CD4-positive, alpha-beta T cell (primary cell): ENCODE data around the gene LPCAT2. TPM values are rescaled to one million over a fixed set of nuclear protein-coding genes. Genes with fewer than 3 reads are reported as not detected.

ENCODE experiments used
- ATAC-seq: fragments of 200-7000 bp; cut with Tn5 transposase; one replicate; pipeline ENCODE4 v1.10.0; 2022; ENCODE audit warnings: mild to moderate bottlenecking; ENCODE audit not compliant: poor library complexity
- CTCF ChIA-PET: fragments of 350-600 bp; sonication (Branson Sonifier 250); formaldehyde crosslinking; loops from one replicate; lab custom pipeline; 2021; ENCODE audit warnings: antibody characterized with exemption, inconsistent platforms; lab: Charles Lee
- POLR2A ChIA-PET: fragments of 350-600 bp; sonication (Branson Sonifier 250); formaldehyde crosslinking; loops from one replicate; lab custom pipeline; 2021; ENCODE audit warnings: antibody characterized with exemption, inconsistent platforms; lab: Charles Lee
- DNase-seq, 14 experiments: peaks; one replicate each; pipeline ENCODE4 v3.0.0-alpha.2; 2013 to 2020; ENCODE audit warnings: mixed read lengths in 2 of 14
- H3K27ac ChIP-seq, 2 donors: one replicate each; pipeline versions ENCODE4 v1.5.1 to v1.7.0; 2013; ENCODE audit warnings: low read length in 2 of 2, low read depth in 1 of 2, mild to moderate bottlenecking in 1 of 2
- H3K27me3 ChIP-seq, 2 experiments: 1 replicate in 1 of 2; 2 replicates in 1 of 2; pipeline versions ENCODE4 v1.6.1 to v1.7.0; 2013; ENCODE audit warnings: low read length in 2 of 2, control low read depth in 1 of 2, mild to moderate bottlenecking in 1 of 2, moderate library complexity in 1 of 2; ENCODE audit not compliant: insufficient read depth in 2 of 2, control insufficient read depth in 1 of 2
- H3K36me3 ChIP-seq: one replicate; pipeline ENCODE4 v1.6.1; 2013; ENCODE audit warnings: low read length, control low read depth; ENCODE audit not compliant: insufficient read depth
- H3K4me1 ChIP-seq: one replicate; pipeline ENCODE4 v1.6.1; 2013; ENCODE audit warnings: low read length, control low read depth; ENCODE audit not compliant: insufficient read depth
- H3K4me3 ChIP-seq: one replicate; pipeline ENCODE4 v1.5.1; 2013; ENCODE audit warnings: mild to moderate bottlenecking, low read length, moderate library complexity
- H3K9me3 ChIP-seq, 2 experiments: 1 replicate in 1 of 2; 2 replicates in 1 of 2; pipeline versions ENCODE4 v1.6.1 to v1.7.0; 2013; ENCODE audit warnings: low read length in 2 of 2, mild to moderate bottlenecking in 2 of 2, control low read depth in 1 of 2, moderate library complexity in 1 of 2; ENCODE audit not compliant: control insufficient read depth in 1 of 2, insufficient read depth in 1 of 2
- H3K27ac Mint-ChIP-seq: one replicate; pipeline ENCODE4 v1.8.0; 2020; ENCODE audit warnings: mixed read lengths
- H3K27me3 Mint-ChIP-seq: one replicate; pipeline ENCODE4 v1.8.0; 2021; ENCODE audit warnings: mixed read lengths
- H3K36me3 Mint-ChIP-seq: one replicate; pipeline ENCODE4 v1.8.0; 2021; ENCODE audit warnings: low read depth, mixed read lengths
- H3K4me1 Mint-ChIP-seq: one replicate; pipeline ENCODE4 v1.8.0; 2021; ENCODE audit warnings: low read depth, mixed read lengths
- H3K4me3 Mint-ChIP-seq: one replicate; pipeline ENCODE4 v1.8.0; 2020; ENCODE audit warnings: mild to moderate bottlenecking, mixed read lengths
- H3K9me3 Mint-ChIP-seq: one replicate; pipeline ENCODE4 v1.8.0; 2020; ENCODE audit warnings: mixed read lengths
- intact Hi-C, 2 experiments: fragments of 100-400 bp; cut with DNase I in 1 of 2; cut with micrococcal nuclease in 1 of 2; formaldehyde crosslinking; loops; one replicate each; pipeline versions ENCODE4 v1.15.1 to v1.9.0; 2023 to 2025; cut with DNase I, micrococcal nuclease
- total RNA-seq, 174 experiments: library from RNA in 2 of 174; stranded (reverse) in 2 of 174; gene quantifications; one replicate each; pipeline ENCODE4 v1.2.3 and lab custom pipeline; 2021 to 2026
- TF ChIP-seq, protein P1 (sequence below): fragments of 200-600 bp; IDR thresholded peaks from one replicate; pipeline ENCODE4 v1.8.0; 2022; ENCODE audit warnings: antibody characterized with exemption, mild to moderate bottlenecking

LPCAT2 gene
- total RNA-seq, 2 experiments from 2014 or later: 0.22 to 0.36 TPM

DNA sequence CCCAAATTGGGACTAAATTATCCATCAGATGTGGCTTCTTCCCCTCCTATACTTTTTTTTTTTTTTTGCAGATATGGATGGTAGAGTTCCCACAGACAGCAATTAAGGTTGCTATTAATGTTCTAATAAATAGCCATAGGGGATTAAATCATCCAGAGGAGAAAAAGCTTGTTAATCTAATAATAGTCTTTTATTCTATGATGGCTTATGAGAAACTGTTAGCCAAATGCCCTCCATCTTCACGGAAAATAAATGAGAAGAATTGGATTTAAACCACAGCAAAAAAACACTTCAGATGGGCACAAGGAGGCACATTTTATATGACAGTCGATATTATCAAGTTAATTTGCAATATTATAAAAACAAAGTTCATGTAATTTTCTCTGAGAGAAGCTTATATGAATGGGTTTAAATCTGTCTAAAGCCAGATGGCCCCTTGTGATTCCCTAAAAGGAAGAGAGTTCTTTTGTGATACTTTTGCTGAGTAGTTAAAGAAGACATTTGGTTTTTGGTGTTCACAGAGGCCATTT, 52.5 kb downstream of the LPCAT2 start:
- H3K4me1 ChIP-seq: no peaks in the 10 kb centered on the region
- Mint-ChIP-seq H3K4me3 (no peak overlapping the region), H3K4me1 (no peaks in the 10 kb centered on the region), H3K27ac (no peak overlapping the region), H3K36me3 (no peaks in the 10 kb centered on the region), H3K27me3 (peaks cover 5% of the 10 kb centered on the region), H3K9me3 (no peaks in the 10 kb centered on the region)
- H3K27me3 ChIP-seq: no peaks in the 10 kb centered on the region
- CTCF ChIA-PET: interaction anchor here (1.1 kb wide), 1 partner anchor 12 kb away, joined by 4 read pairs; no protein-coding TSS in a partner anchor
- POLR2A ChIA-PET: no interaction called here
- H3K9me3 ChIP-seq: peaks cover 0 to 3% of the 10 kb centered on the region in 2 experiments
- DNase-seq (no peak), ATAC-seq (no peak)
- intact Hi-C loops: no loop called here
- TF ChIP-seq, protein P1, sequence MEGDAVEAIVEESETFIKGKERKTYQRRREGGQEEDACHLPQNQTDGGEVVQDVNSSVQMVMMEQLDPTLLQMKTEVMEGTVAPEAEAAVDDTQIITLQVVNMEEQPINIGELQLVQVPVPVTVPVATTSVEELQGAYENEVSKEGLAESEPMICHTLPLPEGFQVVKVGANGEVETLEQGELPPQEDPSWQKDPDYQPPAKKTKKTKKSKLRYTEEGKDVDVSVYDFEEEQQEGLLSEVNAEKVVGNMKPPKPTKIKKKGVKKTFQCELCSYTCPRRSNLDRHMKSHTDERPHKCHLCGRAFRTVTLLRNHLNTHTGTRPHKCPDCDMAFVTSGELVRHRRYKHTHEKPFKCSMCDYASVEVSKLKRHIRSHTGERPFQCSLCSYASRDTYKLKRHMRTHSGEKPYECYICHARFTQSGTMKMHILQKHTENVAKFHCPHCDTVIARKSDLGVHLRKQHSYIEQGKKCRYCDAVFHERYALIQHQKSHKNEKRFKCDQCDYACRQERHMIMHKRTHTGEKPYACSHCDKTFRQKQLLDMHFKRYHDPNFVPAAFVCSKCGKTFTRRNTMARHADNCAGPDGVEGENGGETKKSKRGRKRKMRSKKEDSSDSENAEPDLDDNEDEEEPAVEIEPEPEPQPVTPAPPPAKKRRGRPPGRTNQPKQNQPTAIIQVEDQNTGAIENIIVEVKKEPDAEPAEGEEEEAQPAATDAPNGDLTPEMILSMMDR: no peak
- H3K36me3 ChIP-seq: no peaks in the 10 kb centered on the region
- H3K27ac ChIP-seq: no peak overlapping the region
- no peak overlapping the region for H3K4me3 ChIP-seq

DNA sequence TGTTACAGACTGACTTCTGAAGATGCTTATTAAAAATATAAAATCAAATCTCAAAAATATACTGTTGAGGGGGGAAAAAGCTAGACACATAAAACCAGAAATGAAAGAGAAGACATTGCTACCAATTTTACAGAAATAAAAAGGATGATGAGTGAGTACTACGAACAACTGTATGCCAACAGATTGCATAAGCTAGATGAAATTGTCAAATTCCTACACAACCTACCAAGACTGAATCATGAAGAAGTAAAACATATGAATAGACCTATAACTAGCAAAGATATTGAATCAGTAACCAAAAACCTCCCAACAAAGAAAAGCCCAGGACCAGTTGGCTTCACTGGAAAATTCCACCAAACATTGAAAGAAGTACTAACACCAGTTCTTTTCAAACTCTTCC, 54.1 kb downstream of the LPCAT2 start:
- Mint-ChIP-seq H3K27me3 (no peaks in the 10 kb centered on the region), H3K27ac (no peak overlapping the region), H3K36me3 (no peaks in the 10 kb centered on the region), H3K4me1 (no peaks in the 10 kb centered on the region), H3K4me3 (no peak overlapping the region), H3K9me3 (no peaks in the 10 kb centered on the region)
- Histone ChIP-seq H3K27me3 (no peaks in the 10 kb centered on the region), H3K9me3 (no peaks in the 10 kb centered on the region), H3K27ac (no peak overlapping the region), H3K36me3 (no peaks in the 10 kb centered on the region), H3K4me1 (no peaks in the 10 kb centered on the region), H3K4me3 (no peak overlapping the region)
- ChIA-PET POLR2A (no interaction called here), CTCF (no interaction called here)
- ATAC-seq: no peak
- DNase-seq: no peak
- TF ChIP-seq, protein P1: no peak
- intact Hi-C loops: no loop called here

GRCh38 chr16:55563797-55564196, 54.9 kb downstream of the LPCAT2 start:
- Mint-ChIP-seq H3K4me3 (no peak overlapping the region), H3K27ac (no peak overlapping the region), H3K4me1 (no peaks in the 10 kb centered on the region), H3K36me3 (no peaks in the 10 kb centered on the region), H3K27me3 (no peaks in the 10 kb centered on the region), H3K9me3 (no peaks in the 10 kb centered on the region)
- H3K36me3 ChIP-seq: no peaks in the 10 kb centered on the region
- DNase-seq: no peak
- no peaks in the 10 kb centered on the region for H3K9me3 ChIP-seq
- POLR2A ChIA-PET: no interaction called here
- CTCF ChIA-PET: no interaction called here
- H3K4me3 ChIP-seq: no peak overlapping the region
- H3K27ac ChIP-seq: no peak overlapping the region
- ATAC-seq: no peak
- TF ChIP-seq, protein P1: no peak
- intact Hi-C loops: no loop called here
- no peaks in the 10 kb centered on the region for H3K4me1 ChIP-seq
- no peaks in the 10 kb centered on the region for H3K27me3 ChIP-seq
